LNCaP clone FGC (cell line): ENCODE data around the gene AMMECR1.
"Not testable (repeated sequence)": the region's sequence is repeated elsewhere in the genome, so short reads cannot be mapped to it uniquely, and the experiment has no call there.

Experiments used
- DNase-seq: peaks from one replicate; pipeline ENCODE4 v3.0.0-alpha.2; 2011; ENCODE audit warnings: low read depth
- H3K4me3 ChIP-seq: 2 replicates; pipeline ENCODE4 v1.5.1; 2011; ENCODE audit warnings: mild to moderate bottlenecking, low read depth, low read length, control low read depth
- CTCF ChIP-seq: IDR thresholded peaks from 2 replicates; pipeline ENCODE4 v1.5.1; 2012; ENCODE audit warnings: mild to moderate bottlenecking; ENCODE audit not compliant: control insufficient read depth, insufficient read depth; ENCODE audit errors: extremely low read depth

Gene AMMECR1

GRCh38 chrX:110157444-110157843 is 160.4 kb downstream of the AMMECR1 start:
- no peak for DNase-seq
- TF ChIP-seq CTCF: no peak
- no peak overlapping the region for H3K4me3 ChIP-seq

- no peak for DNase-seq
- TF ChIP-seq CTCF: peak; percentile 35
- no peak overlapping the region for H3K4me3 ChIP-seq
Observed at GRCh38 chrX:110156167-110156754, 161.6 kb downstream of the AMMECR1 start.

- TF ChIP-seq CTCF: no peak
Observed at GRCh38 chrX:110155759-110156158, 162.1 kb downstream of the AMMECR1 start.

GRCh38 chrX:110154328-110154727 is 163.6 kb downstream of the AMMECR1 start:
- not testable (repeated sequence) for H3K4me3 ChIP-seq, DNase-seq

More at GRCh38 chrX:110155759-110156158, 162.1 kb downstream of the AMMECR1 start:
- no peak overlapping the region for H3K4me3 ChIP-seq
- DNase-seq: no peak

- no peak for DNase-seq
- no peak overlapping the region for H3K4me3 ChIP-seq
- TF ChIP-seq CTCF: no peak
Observed at GRCh38 chrX:110153896-110154295, 164.0 kb downstream of the AMMECR1 start.

GRCh38 chrX:110153244-110153643 is 164.6 kb downstream of the AMMECR1 start:
- H3K4me3 ChIP-seq: no peak overlapping the region
- DNase-seq: no peak
- TF ChIP-seq CTCF: no peak

GRCh38 chrX:110146521-110146920 is 171.4 kb downstream of the AMMECR1 start:
- TF ChIP-seq CTCF: peak; percentile 59
- no peak overlapping the region for H3K4me3 ChIP-seq
- DNase-seq: no peak
